BJ (cell line): Measurements from ENCODE around the gene BCL2. TPM values are rescaled to one million over a fixed set of nuclear protein-coding genes. Genes with fewer than 3 reads are reported as not detected.

Experiments used
- CTCF ChIA-PET: fragments of 350-600 bp; formaldehyde crosslinking; extraction: SDS; loops from one replicate; lab custom pipeline; 2021; ENCODE audit warnings: antibody characterized with exemption, inconsistent platforms; lab: Yijun Ruan, JAX
- POLR2A ChIA-PET: fragments of 300-600 bp; sonication (Branson Sonifier 250); formaldehyde crosslinking; extraction: SDS; loops from one replicate; lab custom pipeline; 2021; ENCODE audit warnings: antibody characterized with exemption; lab: Charles Lee
- DNase-seq: peaks from one replicate; pipeline ENCODE4 v3.0.0-alpha.2; 2011; ENCODE audit warnings: low read depth
- H3K27me3 ChIP-seq: 2 replicates; pipeline ENCODE4 v1.6.0; 2011; ENCODE audit warnings: low read length; ENCODE audit not compliant: control insufficient read depth, insufficient read depth
- H3K36me3 ChIP-seq: 2 replicates; pipeline ENCODE4 v1.5.1; 2011; ENCODE audit warnings: low read length; ENCODE audit not compliant: control insufficient read depth, insufficient read depth
- H3K4me3 ChIP-seq: 2 replicates; pipeline ENCODE4 v1.5.1; 2011; ENCODE audit warnings: low read depth, mild to moderate bottlenecking, control low read depth, low read length
- polyA plus RNA-seq: library from polyadenylated mRNA; depleted of rRNA; stranded (reverse); fragments of >200 nt; gene quantifications from 2 replicates; pipeline ENCODE4 v1.2.3, GENCODE V29; 2011
- TF ChIP-seq, protein P1 (sequence below): IDR thresholded peaks from 2 replicates; pipeline ENCODE4 v1.5.1; 2011; ENCODE audit warnings: low read depth, mild to moderate bottlenecking, control low read depth, inconsistent platforms, low read length, moderate library complexity; ENCODE audit not compliant: insufficient read depth

The BCL2 gene
- polyA plus RNA-seq, 1 experiment: 0.15 TPM

DNA sequence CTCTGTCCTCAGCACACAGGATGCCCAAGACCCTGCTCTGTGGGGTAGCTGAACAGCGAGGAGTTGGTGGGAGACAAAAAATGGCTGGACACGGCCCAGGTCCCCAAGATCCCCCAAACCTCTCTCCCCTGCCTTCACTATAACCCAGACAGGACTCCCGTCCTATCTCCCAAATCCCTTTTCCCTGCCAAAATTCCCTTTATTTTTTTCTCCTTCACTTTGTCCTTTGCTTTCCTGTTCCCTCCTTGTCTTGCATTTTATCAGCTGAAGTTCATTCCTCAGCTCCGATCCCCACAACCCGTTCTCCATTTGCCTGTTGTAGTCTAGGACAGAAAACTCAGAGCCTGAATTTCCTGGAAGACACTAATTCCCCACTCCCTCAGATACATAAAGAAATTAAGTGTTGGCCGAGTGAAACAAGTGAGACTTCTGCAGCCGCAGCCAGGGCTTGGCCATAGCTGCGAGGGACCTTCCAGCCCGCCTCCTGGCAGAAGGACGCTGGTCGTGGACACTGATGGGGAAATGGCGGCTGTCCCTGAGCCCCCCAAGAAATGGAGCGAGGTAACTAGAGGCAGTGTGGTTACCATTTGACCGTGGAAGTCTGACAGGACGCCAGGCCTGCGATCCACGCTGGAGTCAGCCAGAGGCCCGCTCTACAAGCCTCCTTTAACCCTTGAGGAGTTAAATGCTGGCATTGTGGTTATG lies 173.6 kb downstream of the BCL2 start:
- Histone ChIP-seq H3K27me3 (peaks cover 9% of the 10 kb centered on the region), H3K4me3 (no peak overlapping the region), H3K36me3 (no peaks in the 10 kb centered on the region)
- ChIA-PET CTCF (interaction anchor here (0.5 to 6.8 kb wide), 2 partner anchors 14 to 806 kb away, joined by 3 to 35 read pairs; no protein-coding TSS in a partner anchor), POLR2A (no interaction called here)
- TF ChIP-seq, protein P1, sequence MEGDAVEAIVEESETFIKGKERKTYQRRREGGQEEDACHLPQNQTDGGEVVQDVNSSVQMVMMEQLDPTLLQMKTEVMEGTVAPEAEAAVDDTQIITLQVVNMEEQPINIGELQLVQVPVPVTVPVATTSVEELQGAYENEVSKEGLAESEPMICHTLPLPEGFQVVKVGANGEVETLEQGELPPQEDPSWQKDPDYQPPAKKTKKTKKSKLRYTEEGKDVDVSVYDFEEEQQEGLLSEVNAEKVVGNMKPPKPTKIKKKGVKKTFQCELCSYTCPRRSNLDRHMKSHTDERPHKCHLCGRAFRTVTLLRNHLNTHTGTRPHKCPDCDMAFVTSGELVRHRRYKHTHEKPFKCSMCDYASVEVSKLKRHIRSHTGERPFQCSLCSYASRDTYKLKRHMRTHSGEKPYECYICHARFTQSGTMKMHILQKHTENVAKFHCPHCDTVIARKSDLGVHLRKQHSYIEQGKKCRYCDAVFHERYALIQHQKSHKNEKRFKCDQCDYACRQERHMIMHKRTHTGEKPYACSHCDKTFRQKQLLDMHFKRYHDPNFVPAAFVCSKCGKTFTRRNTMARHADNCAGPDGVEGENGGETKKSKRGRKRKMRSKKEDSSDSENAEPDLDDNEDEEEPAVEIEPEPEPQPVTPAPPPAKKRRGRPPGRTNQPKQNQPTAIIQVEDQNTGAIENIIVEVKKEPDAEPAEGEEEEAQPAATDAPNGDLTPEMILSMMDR: no peak
- no peak for DNase-seq

DNA sequence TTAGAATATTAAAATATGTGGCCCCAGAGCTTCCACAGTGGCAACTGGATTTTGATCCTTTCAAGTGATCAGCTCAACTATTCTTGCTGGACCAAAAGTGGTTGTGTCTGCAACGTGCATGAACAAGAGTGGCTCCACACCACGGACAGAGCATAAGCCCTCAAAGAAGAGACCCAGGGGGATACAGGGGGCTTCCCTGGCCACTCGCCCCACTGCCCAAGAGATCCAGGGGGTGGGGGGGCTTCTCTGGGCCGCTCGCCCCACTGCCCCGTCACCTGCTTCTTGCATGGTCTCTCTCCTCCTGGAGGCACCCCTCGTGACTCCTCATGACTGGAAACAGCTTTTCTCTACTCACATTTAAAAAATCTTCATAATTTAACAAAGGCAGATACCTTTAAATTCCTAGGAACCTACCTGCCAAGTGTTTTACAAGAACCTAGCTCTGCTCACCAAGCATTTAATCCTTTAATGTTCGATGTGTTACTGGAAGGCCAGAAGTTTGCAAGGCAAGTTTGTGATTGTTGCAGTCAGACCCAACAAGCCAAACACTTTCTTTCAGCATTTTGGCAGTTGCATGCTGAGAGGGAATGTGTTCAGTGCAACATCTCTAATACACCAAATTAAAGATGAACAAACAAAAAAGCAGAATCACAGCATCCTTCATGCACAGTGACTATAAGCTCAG lies 174.3 kb downstream of the BCL2 start:
- H3K36me3 ChIP-seq: no peaks in the 10 kb centered on the region
- TF ChIP-seq, protein P1: no peak
- ChIA-PET POLR2A (no interaction called here), CTCF (interaction anchor here (0.5 to 6.8 kb wide), 2 partner anchors 13 to 805 kb away, joined by 3 to 35 read pairs; no protein-coding TSS in a partner anchor)
- no peak for DNase-seq
- peaks cover 9% of the 10 kb centered on the region for H3K27me3 ChIP-seq
- no peak overlapping the region for H3K4me3 ChIP-seq

DNA sequence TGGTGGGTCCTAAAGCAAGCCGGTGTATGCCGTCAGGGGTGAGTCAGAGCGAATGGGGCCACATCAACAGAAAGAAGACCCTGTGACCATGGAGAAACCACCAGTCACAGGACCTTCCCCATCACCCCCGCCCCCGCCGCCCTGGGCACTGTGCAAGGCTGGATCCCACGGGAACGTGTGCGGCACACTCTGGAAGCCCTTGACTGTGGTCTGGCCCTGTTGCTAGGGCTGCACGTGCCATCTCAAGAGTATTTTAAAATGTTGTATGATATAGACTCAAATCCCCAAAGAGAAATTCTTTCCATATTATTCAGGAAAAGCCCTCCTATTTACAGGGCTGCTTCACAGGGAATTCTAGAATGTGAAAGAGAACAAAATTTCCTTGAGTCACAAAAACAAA lies 174.8 kb downstream of the BCL2 start:
- POLR2A ChIA-PET: no interaction called here
- H3K4me3 ChIP-seq: no peak overlapping the region
- no peaks in the 10 kb centered on the region for H3K36me3 ChIP-seq
- CTCF ChIA-PET: interaction anchor here (6.8 kb wide), 1 partner anchor 12 kb away, joined by 35 read pairs; no protein-coding TSS in a partner anchor
- peaks cover 9% of the 10 kb centered on the region for H3K27me3 ChIP-seq
- TF ChIP-seq, protein P1: no peak
- DNase-seq: no peak

DNA sequence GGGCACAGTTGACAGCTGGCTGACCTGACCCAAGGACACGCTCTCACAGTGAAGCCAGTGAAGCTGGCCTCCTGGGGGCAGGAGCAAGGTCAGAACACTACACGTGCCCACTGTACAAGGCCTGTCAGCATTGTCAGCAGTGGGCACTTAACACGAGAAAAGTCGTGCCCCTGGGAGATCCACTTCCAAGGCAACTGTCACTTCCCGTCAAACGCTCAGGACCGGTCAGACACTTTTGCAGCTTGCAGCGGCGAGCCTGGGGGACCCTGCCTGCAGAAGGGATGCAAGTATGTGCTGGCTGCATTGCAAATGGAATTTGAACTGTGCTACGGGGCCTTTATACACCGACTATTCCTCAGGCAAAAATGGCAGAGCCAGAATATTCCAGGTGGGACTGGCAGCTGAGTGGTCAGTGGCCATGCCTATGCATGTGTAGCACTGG lies 176.2 kb downstream of the BCL2 start:
- peaks cover 9% of the 10 kb centered on the region for H3K27me3 ChIP-seq
- H3K4me3 ChIP-seq: no peak overlapping the region
- TF ChIP-seq, protein P1: no peak
- H3K36me3 ChIP-seq: no peaks in the 10 kb centered on the region
- CTCF ChIA-PET: interaction anchor here (3.2 to 6.8 kb wide), 2 partner anchors 11 to 180 kb away, joined by 12 to 35 read pairs; no protein-coding TSS in a partner anchor
- POLR2A ChIA-PET: interaction anchor here (0.5 kb wide), 1 partner anchor 434 kb away, joined by 5 read pairs; no protein-coding TSS in a partner anchor
- DNase-seq: no peak
